ENCODE results near the gene OBP2B.

The OBP2B gene

GRCh38 chr9:133250741-133251170 is 41.7 kb upstream of the OBP2B start:
- Histone ChIP-seq H3K4me2 (ENCODE audit: low read depth, low read length, poor library complexity, severe bottlenecking) (no peak overlapping the region), H3K9me3 (ENCODE audit: insufficient read depth, low read length) (no peaks in the 10 kb centered on the region), H3K9me2 (replicated peaks; ENCODE audit: insufficient read depth, low read length) (no peaks in the 10 kb centered on the region), H2AFZ (ENCODE audit: low read depth, low read length, severe bottlenecking) (no peak overlapping the region), H3K36me3 (ENCODE audit: low read length) (no peaks in the 10 kb centered on the region), H3K27me3 (ENCODE audit: low read length) (no peaks in the 10 kb centered on the region), H3K4me3 (ENCODE audit: insufficient read depth, low read length, poor library complexity, severe bottlenecking) (no peak overlapping the region), H3F3A (ENCODE audit: insufficient read depth) (no peaks in the 10 kb centered on the region), H4K20me1 (ENCODE audit: low read depth, low read length) (no peaks in the 10 kb centered on the region), H3K9ac (ENCODE audit: low read length) (no peak overlapping the region), H3K27ac (ENCODE audit: low read depth, low read length) (no peak overlapping the region), H3K79me2 (ENCODE audit: insufficient read depth, low read length) (no peaks in the 10 kb centered on the region)
- TF ChIP-seq EZH2phosphoT487 (conservative IDR thresholded peaks at IDR 0.05; ENCODE audit: low read length) (no peak), CTCF (IDR thresholded peaks at IDR 0.05; ENCODE audit: insufficient read depth, low read length, poor library complexity, severe bottlenecking) (no peak)

- no peak overlapping the region for H2AFZ ChIP-seq (ENCODE audit: low read depth, low read length, severe bottlenecking)
- H3K79me2 ChIP-seq (ENCODE audit: insufficient read depth, low read length), result no peaks in the 10 kb centered on the region
- no peak overlapping the region for H3K4me3 ChIP-seq (ENCODE audit: insufficient read depth, low read length, poor library complexity, severe bottlenecking)
- H3K4me2 ChIP-seq (ENCODE audit: low read depth, low read length, poor library complexity, severe bottlenecking), result no peak overlapping the region
- no peak for TF ChIP-seq CTCF (IDR thresholded peaks at IDR 0.05; ENCODE audit: insufficient read depth, low read length, poor library complexity, severe bottlenecking)
- TF ChIP-seq EZH2phosphoT487 (conservative IDR thresholded peaks at IDR 0.05; ENCODE audit: low read length), result no peak
- no peak overlapping the region for H3K9ac ChIP-seq (ENCODE audit: low read length)
- H3K27me3 ChIP-seq (ENCODE audit: low read length), result no peaks in the 10 kb centered on the region
- H3K9me2 ChIP-seq (replicated peaks; ENCODE audit: insufficient read depth, low read length), result no peaks in the 10 kb centered on the region
- H3K9me3 ChIP-seq (ENCODE audit: insufficient read depth, low read length), result no peaks in the 10 kb centered on the region
- no peak overlapping the region for H3K27ac ChIP-seq (ENCODE audit: low read depth, low read length)
- no peaks in the 10 kb centered on the region for H3F3A ChIP-seq (ENCODE audit: insufficient read depth)
- no peaks in the 10 kb centered on the region for H3K36me3 ChIP-seq (ENCODE audit: low read length)
- H4K20me1 ChIP-seq (ENCODE audit: low read depth, low read length), result no peaks in the 10 kb centered on the region
Observed at GRCh38 chr9:133249337-133249736, 40.3 kb upstream of the OBP2B start.

- Histone ChIP-seq H3K4me2 (ENCODE audit: low read depth, low read length, poor library complexity, severe bottlenecking) (no peak overlapping the region), H3K9ac (ENCODE audit: low read length) (no peak overlapping the region), H3K36me3 (ENCODE audit: low read length) (no peaks in the 10 kb centered on the region), H4K20me1 (ENCODE audit: low read depth, low read length) (no peaks in the 10 kb centered on the region), H3K27me3 (ENCODE audit: low read length) (no peaks in the 10 kb centered on the region), H3K79me2 (ENCODE audit: insufficient read depth, low read length) (no peaks in the 10 kb centered on the region), H3F3A (ENCODE audit: insufficient read depth) (no peaks in the 10 kb centered on the region), H2AFZ (ENCODE audit: low read depth, low read length, severe bottlenecking) (no peak overlapping the region), H3K4me3 (ENCODE audit: insufficient read depth, low read length, poor library complexity, severe bottlenecking) (no peak overlapping the region), H3K9me3 (ENCODE audit: insufficient read depth, low read length) (no peaks in the 10 kb centered on the region), H3K9me2 (replicated peaks; ENCODE audit: insufficient read depth, low read length) (no peaks in the 10 kb centered on the region), H3K27ac (ENCODE audit: low read depth, low read length) (no peak overlapping the region)
- TF ChIP-seq CTCF (IDR thresholded peaks at IDR 0.05; ENCODE audit: insufficient read depth, low read length, poor library complexity, severe bottlenecking), result no peak
- TF ChIP-seq EZH2phosphoT487 (conservative IDR thresholded peaks at IDR 0.05; ENCODE audit: low read length), result no peak
Observed at GRCh38 chr9:133248726-133249295, 39.8 kb upstream of the OBP2B start.
